T-cell (primary cell): Measurements from ENCODE around the gene SRPK1. TPM values are rescaled to one million over a fixed set of nuclear protein-coding genes. Genes with fewer than 3 reads are reported as not detected.

Source experiments
- ATAC-seq, 4 experiments: fragments of 200-7000 bp in 3 of 4; fragments of 150-1000 bp in 1 of 4; cut with Tn5 transposase; replicated peaks in 1 of 4; 1 replicate in 3 of 4; 2 replicates in 1 of 4; pipeline ENCODE4 v1.10.0; 2021; ENCODE audit warnings: moderate library complexity in 3 of 4, mild to moderate bottlenecking in 2 of 4, moderate number of reproducible peaks in 1 of 4
- CTCF ChIA-PET, 2 donors: fragments of 300-600 bp; sonication (Branson Sonifier 250); formaldehyde crosslinking; loops; one replicate each; lab custom pipeline; 2022; ENCODE audit warnings: antibody characterized with exemption in 2 of 2; lab: Charles Lee
- POLR2A ChIA-PET, 2 donors: fragments of 300-600 bp; sonication (Branson Sonifier 250); formaldehyde crosslinking; loops; one replicate each; lab custom pipeline; 2022; ENCODE audit warnings: antibody characterized with exemption in 2 of 2; lab: Charles Lee
- DNase-seq, 35 experiments: peaks; one replicate each; pipeline versions ENCODE4 v3.0.0 to v3.0.0-alpha.2; 2013 to 2023
- H3K27ac ChIP-seq: one replicate; pipeline ENCODE4 v1.5.1; 2013; ENCODE audit warnings: low read length
- H3K27me3 ChIP-seq, 2 experiments: replicated peaks in 1 of 2; 1 replicate in 1 of 2; 2 replicates in 1 of 2; pipeline versions ENCODE4 v1.6.1 to v1.7.0; 2013; ENCODE audit warnings: low read length in 1 of 2, mixed read lengths in 1 of 2; ENCODE audit not compliant: control insufficient read depth in 2 of 2, insufficient read depth in 2 of 2; ENCODE audit errors: extremely low read depth in 1 of 2
- H3K36me3 ChIP-seq, 2 donors: 1 replicate in 1 of 2; 2 replicates in 1 of 2; pipeline versions ENCODE4 v1.6.1 to v1.7.0; 2013; ENCODE audit warnings: low read length in 1 of 2; ENCODE audit not compliant: control insufficient read depth in 2 of 2, insufficient read depth in 1 of 2; ENCODE audit errors: extremely low read depth in 1 of 2
- H3K4me1 ChIP-seq, 2 experiments: 1 replicate in 1 of 2; 2 replicates in 1 of 2; pipeline versions ENCODE4 v1.6.1 to v1.7.0; 2013; ENCODE audit warnings: low read length in 2 of 2, mixed read lengths in 1 of 2; ENCODE audit not compliant: insufficient read depth in 2 of 2, control insufficient read depth in 1 of 2; ENCODE audit errors: extremely low read depth in 1 of 2
- H3K4me3 ChIP-seq, 2 donors: 1 replicate in 1 of 2; 2 replicates in 1 of 2; pipeline versions ENCODE4 v1.5.1 to v1.7.0; 2013; ENCODE audit warnings: mild to moderate bottlenecking in 2 of 2, low read length in 1 of 2, moderate library complexity in 1 of 2; ENCODE audit not compliant: control insufficient read depth in 1 of 2; ENCODE audit errors: extremely low read depth in 1 of 2
- H3K9me3 ChIP-seq: 2 replicates; pipeline ENCODE4 v1.7.0; 2013
- H3K27ac Mint-ChIP-seq, 2 donors: one replicate each; pipeline ENCODE4 v1.8.0; 2020 to 2021; ENCODE audit warnings: mild to moderate bottlenecking in 2 of 2, mixed read lengths in 2 of 2
- H3K27me3 Mint-ChIP-seq, 2 donors: one replicate each; pipeline ENCODE4 v1.8.0; 2021 to 2022; ENCODE audit warnings: mixed read lengths in 2 of 2
- H3K36me3 Mint-ChIP-seq: one replicate; pipeline ENCODE4 v1.8.0; 2021; ENCODE audit warnings: mixed read lengths
- H3K4me1 Mint-ChIP-seq, 3 donors: one replicate each; pipeline ENCODE4 v1.8.0; 2020 to 2022; ENCODE audit warnings: mixed read lengths in 3 of 3, mild to moderate bottlenecking in 1 of 3
- H3K4me3 Mint-ChIP-seq, 3 donors: one replicate each; pipeline ENCODE4 v1.8.0; 2020 to 2022; ENCODE audit warnings: mild to moderate bottlenecking in 3 of 3, mixed read lengths in 3 of 3, moderate library complexity in 3 of 3
- H3K9me3 Mint-ChIP-seq, 3 donors: one replicate each; pipeline ENCODE4 v1.8.0; 2020 to 2022; ENCODE audit warnings: mixed read lengths in 3 of 3
- WGBS: methylation state at CpG from one replicate; pipeline ENCODE4 v1.1.5; 2013; ENCODE audit warnings: missing lambda C conversion rate; ENCODE audit not compliant: insufficient coverage; 5-methylcytosine and 5-hydroxymethylcytosine counted together
- total RNA-seq, 35 experiments: library from RNA in 6 of 35; stranded (reverse) in 6 of 35; fragments of 120-200 nt in 1 of 35; gene quantifications; one replicate each; pipeline versions ENCODE4 v1.2.1 to v1.2.4 and lab custom pipeline; 2013 to 2026

SRPK1 gene
- total RNA-seq, 5 donors from 2014 or later (not counting 1 experiment from before 2014, with no cell fraction given), result 37.2 to 45.8 (median 40.9) TPM

- H3K4me1 ChIP-seq, result peaks cover 0 to 9% of the 10 kb centered on the region in 2 experiments
- 33% methylated on average over 1 of the region's 3 CpGs for WGBS
- H3K9me3 Mint-ChIP-seq, result no peaks in the 10 kb centered on the region
- H3K9me3 ChIP-seq, result no peaks in the 10 kb centered on the region
- CTCF ChIA-PET, result no interaction called here
- no peak for ATAC-seq
- H3K4me3 ChIP-seq, result no peak overlapping the region
- POLR2A ChIA-PET, result no interaction called here
- no peak overlapping the region for H3K4me3 Mint-ChIP-seq
- peaks cover 13 to 17% of the 10 kb centered on the region in 2 donors for H3K27me3 Mint-ChIP-seq
- H3K27ac ChIP-seq, result no peak overlapping the region
- H3K27ac Mint-ChIP-seq, result no peak overlapping the region
- DNase-seq, result no peak
- no peaks in the 10 kb centered on the region for H3K36me3 ChIP-seq
- no peaks in the 10 kb centered on the region for H3K36me3 Mint-ChIP-seq
- H3K27me3 ChIP-seq, result peaks cover 0 to 33% of the 10 kb centered on the region in 2 experiments
- H3K4me1 Mint-ChIP-seq, result peaks cover 4 to 6% (median 5%) of the 10 kb centered on the region in 3 donors
Measured at GRCh38 chr6:35801148-35801547, 119.8 kb downstream of the SRPK1 start.

GRCh38 chr6:35798706-35799105, 122.2 kb downstream of the SRPK1 start:
- DNase-seq (no peak), ATAC-seq (no peak)
- H3K27me3 Mint-ChIP-seq, result peaks cover 5 to 8% of the 10 kb centered on the region in 2 donors
- CTCF ChIA-PET, result no interaction called here
- no peaks in the 10 kb centered on the region for H3K9me3 Mint-ChIP-seq
- no peaks in the 10 kb centered on the region for H3K9me3 ChIP-seq
- H3K27me3 ChIP-seq, result peaks cover 0 to 32% of the 10 kb centered on the region in 2 experiments
- no peak overlapping the region for H3K4me3 Mint-ChIP-seq
- no peaks in the 10 kb centered on the region for H3K4me1 ChIP-seq
- no peak overlapping the region for H3K27ac Mint-ChIP-seq
- H3K4me1 Mint-ChIP-seq, result no peaks in the 10 kb centered on the region
- no peak overlapping the region for H3K27ac ChIP-seq
- H3K36me3 Mint-ChIP-seq, result no peaks in the 10 kb centered on the region
- no peak overlapping the region for H3K4me3 ChIP-seq
- 80% methylated on average over 1 of the region's 5 CpGs for WGBS
- no peaks in the 10 kb centered on the region for H3K36me3 ChIP-seq
- POLR2A ChIA-PET, result no interaction called here

- POLR2A ChIA-PET, result no interaction called here
- CTCF ChIA-PET, result no interaction called here
- H3K27me3 Mint-ChIP-seq, result peaks cover 5 to 8% of the 10 kb centered on the region in 2 donors
Measured at GRCh38 chr6:35797837-35798526, 122.9 kb downstream of the SRPK1 start.

GRCh38 chr6:35796236-35796635, 124.7 kb downstream of the SRPK1 start:
- no peaks in the 10 kb centered on the region for H3K4me1 Mint-ChIP-seq
- no peak overlapping the region for H3K27ac ChIP-seq
- no peaks in the 10 kb centered on the region for H3K36me3 ChIP-seq
- H3K27me3 Mint-ChIP-seq, result peaks cover 5 to 8% of the 10 kb centered on the region in 2 donors
- DNase-seq (no peak), ATAC-seq (no peak)
- H3K9me3 Mint-ChIP-seq, result no peaks in the 10 kb centered on the region
- H3K9me3 ChIP-seq, result no peaks in the 10 kb centered on the region
- peaks cover 0 to 32% of the 10 kb centered on the region in 2 experiments for H3K27me3 ChIP-seq
- no peaks in the 10 kb centered on the region for H3K4me1 ChIP-seq
- POLR2A ChIA-PET, result no interaction called here
- CTCF ChIA-PET, result no interaction called here
- no peak overlapping the region for H3K4me3 ChIP-seq
- H3K4me3 Mint-ChIP-seq, result no peak overlapping the region
- WGBS, result 63% methylated on average over 4 of the region's 4 CpGs
- H3K36me3 Mint-ChIP-seq, result no peaks in the 10 kb centered on the region
- H3K27ac Mint-ChIP-seq, result no peak overlapping the region

More at GRCh38 chr6:35797837-35798526, 122.9 kb downstream of the SRPK1 start:
- Histone ChIP-seq H3K27me3 (peaks cover 0 to 32% of the 10 kb centered on the region in 2 experiments), H3K4me3 (no peak overlapping the region), H3K9me3 (no peaks in the 10 kb centered on the region), H3K4me1 (no peaks in the 10 kb centered on the region), H3K36me3 (no peaks in the 10 kb centered on the region), H3K27ac (no peak overlapping the region)
- peak in 2 of 4 experiments; percentile 12 to 23 for ATAC-seq
- 87% methylated on average over 7 of the region's 8 CpGs for WGBS
- Mint-ChIP-seq H3K36me3 (no peaks in the 10 kb centered on the region), H3K4me1 (no peaks in the 10 kb centered on the region), H3K9me3 (no peaks in the 10 kb centered on the region), H3K4me3 (no peak overlapping the region), H3K27ac (no peak overlapping the region)
- no peak for DNase-seq

- peaks cover 0 to 35% of the 10 kb centered on the region in 2 experiments for H3K27me3 ChIP-seq
- no peaks in the 10 kb centered on the region for H3K36me3 Mint-ChIP-seq
- H3K9me3 ChIP-seq, result no peaks in the 10 kb centered on the region
- no peak for ATAC-seq
- CTCF ChIA-PET, result no interaction called here
- H3K4me1 Mint-ChIP-seq, result no peaks in the 10 kb centered on the region
- H3K4me1 ChIP-seq, result no peaks in the 10 kb centered on the region
- WGBS, result 82% methylated on average over 10 of the region's 11 CpGs
- H3K36me3 ChIP-seq, result no peaks in the 10 kb centered on the region
- POLR2A ChIA-PET, result no interaction called here
- H3K4me3 ChIP-seq, result no peak overlapping the region
- H3K4me3 Mint-ChIP-seq, result no peak overlapping the region
- peaks cover 8 to 15% of the 10 kb centered on the region in 2 donors for H3K27me3 Mint-ChIP-seq
- no peak for DNase-seq
- H3K27ac Mint-ChIP-seq, result no peak overlapping the region
- H3K9me3 Mint-ChIP-seq, result no peaks in the 10 kb centered on the region
- H3K27ac ChIP-seq, result no peak overlapping the region
Measured at GRCh38 chr6:35795453-35796071, 125.3 kb downstream of the SRPK1 start.

- no peak overlapping the region for H3K4me3 Mint-ChIP-seq
- H3K4me3 ChIP-seq, result no peak overlapping the region
- H3K4me1 Mint-ChIP-seq, result no peaks in the 10 kb centered on the region
- H3K27me3 ChIP-seq, result peaks cover 0 to 35% of the 10 kb centered on the region in 2 experiments
- H3K4me1 ChIP-seq, result no peaks in the 10 kb centered on the region
- 88% methylated on average over 14 of the region's 17 CpGs for WGBS
- ChIA-PET CTCF (no interaction called here), POLR2A (no interaction called here)
- H3K9me3 ChIP-seq, result no peaks in the 10 kb centered on the region
- H3K27me3 Mint-ChIP-seq, result peaks cover 13 to 19% of the 10 kb centered on the region in 2 donors
- no peak overlapping the region for H3K27ac Mint-ChIP-seq
- H3K27ac ChIP-seq, result no peak overlapping the region
- no peaks in the 10 kb centered on the region for H3K9me3 Mint-ChIP-seq
- ATAC-seq, result no peak
- no peak for DNase-seq
- H3K36me3 Mint-ChIP-seq, result no peaks in the 10 kb centered on the region
- no peaks in the 10 kb centered on the region for H3K36me3 ChIP-seq
Measured at GRCh38 chr6:35794536-35795452, 126.1 kb downstream of the SRPK1 start.
